BJ (cell line): ENCODE measurements around the gene ITPKA. TPM values are rescaled to one million over a fixed set of nuclear protein-coding genes. Genes with fewer than 3 reads are reported as not detected.
A peak's percentile ranks its signal among the peaks of the same experiment; 100 is the strongest.

Source experiments
- CTCF ChIA-PET: fragments of 350-600 bp; formaldehyde crosslinking; extraction: SDS; loops from one replicate; lab custom pipeline; 2021; ENCODE audit warnings: antibody characterized with exemption, inconsistent platforms; lab: Yijun Ruan, JAX
- POLR2A ChIA-PET: fragments of 300-600 bp; sonication (Branson Sonifier 250); formaldehyde crosslinking; extraction: SDS; loops from one replicate; lab custom pipeline; 2021; ENCODE audit warnings: antibody characterized with exemption; lab: Charles Lee
- DNase-seq: peaks from one replicate; pipeline ENCODE4 v3.0.0-alpha.2; 2011; ENCODE audit warnings: low read depth
- H3K27me3 ChIP-seq: 2 replicates; pipeline ENCODE4 v1.6.0; 2011; ENCODE audit warnings: low read length; ENCODE audit not compliant: control insufficient read depth, insufficient read depth
- H3K36me3 ChIP-seq: 2 replicates; pipeline ENCODE4 v1.5.1; 2011; ENCODE audit warnings: low read length; ENCODE audit not compliant: control insufficient read depth, insufficient read depth
- H3K4me3 ChIP-seq: 2 replicates; pipeline ENCODE4 v1.5.1; 2011; ENCODE audit warnings: low read depth, mild to moderate bottlenecking, control low read depth, low read length
- CTCF ChIP-seq: IDR thresholded peaks from 2 replicates; pipeline ENCODE4 v1.5.1; 2011; ENCODE audit warnings: low read depth, mild to moderate bottlenecking, control low read depth, inconsistent platforms, low read length, moderate library complexity; ENCODE audit not compliant: insufficient read depth
- polyA plus RNA-seq: library from polyadenylated mRNA; depleted of rRNA; stranded (reverse); fragments of >200 nt; gene quantifications from 2 replicates; pipeline ENCODE4 v1.2.3, GENCODE V29; 2011

Gene ITPKA
- polyA plus RNA-seq, 1 experiment = 0.59 TPM

- no peak for TF ChIP-seq CTCF
- Histone ChIP-seq H3K36me3 (peaks cover 5% of the 10 kb centered on the region), H3K4me3 (peak within 1 kb of the TSS; percentile 15), H3K27me3 (peaks cover 18% of the 10 kb centered on the region)
- POLR2A ChIA-PET = no interaction called here
- DNase-seq = no peak
- CTCF ChIA-PET = interaction anchor here (1.1 kb wide), 1 partner anchor 9 kb away, joined by 4 read pairs; no protein-coding TSS in a partner anchor
These were observed 20.0 kb downstream of the ITPKA start, which contains the start of gene LTK for GRCh38 chr15:41513506-41514227. LTK (minus strand) TSS chr15:41513827; CDS start chr15:41513709, 118 bp downstream.

- Histone ChIP-seq H3K36me3 (peaks cover 11% of the 10 kb centered on the region), H3K4me3 (no peak overlapping the region), H3K27me3 (peaks cover 5% of the 10 kb centered on the region; the same call in 1 of the 2 replicates)
- no peak for TF ChIP-seq CTCF
- POLR2A ChIA-PET = no interaction called here
- CTCF ChIA-PET = interaction anchor here (1.2 to 1.5 kb wide), 3 partner anchors 9 to 52 kb away, joined by 3 read pairs; no protein-coding TSS in a partner anchor
- no peak for DNase-seq
These were observed 24.3 kb downstream of the ITPKA start for GRCh38 chr15:41517895-41518449.

GRCh38 chr15:41520636-41521035 is 27.0 kb downstream of the ITPKA start:
- ChIA-PET POLR2A (no interaction called here), CTCF (interaction anchor here (1.3 kb wide), 1 partner anchor 55 kb away, joined by 4 read pairs; no protein-coding TSS in a partner anchor)
- H3K4me3 ChIP-seq = no peak overlapping the region
- peaks cover 15% of the 10 kb centered on the region for H3K36me3 ChIP-seq
- H3K27me3 ChIP-seq = no peaks in the 10 kb centered on the region
- DNase-seq = no peak
- no peak for TF ChIP-seq CTCF

GRCh38 chr15:41521614-41522013 is 27.9 kb downstream of the ITPKA start:
- TF ChIP-seq CTCF = no peak
- Histone ChIP-seq H3K4me3 (no peak overlapping the region), H3K36me3 (peaks cover 16% of the 10 kb centered on the region), H3K27me3 (no peaks in the 10 kb centered on the region)
- POLR2A ChIA-PET = no interaction called here
- CTCF ChIA-PET = interaction anchor here (1.4 kb wide), 1 partner anchor 56 kb away, joined by 4 read pairs; no protein-coding TSS in a partner anchor
- DNase-seq = no peak

- peaks cover 20% of the 10 kb centered on the region for H3K36me3 ChIP-seq
- DNase-seq = no peak
- ChIA-PET POLR2A (no interaction called here), CTCF (interaction anchor here (0.8 to 1.4 kb wide), 3 partner anchors 10 to 57 kb away, joined by 3 to 4 read pairs (median 4); no protein-coding TSS in a partner anchor)
- no peak overlapping the region for H3K4me3 ChIP-seq
- TF ChIP-seq CTCF = no peak
- H3K27me3 ChIP-seq = no peaks in the 10 kb centered on the region
These were observed 29.4 kb downstream of the ITPKA start for GRCh38 chr15:41523097-41523496.
